ENCODE results near the gene SPATA6.
"Not testable (repeated sequence)": the region's sequence is repeated elsewhere in the genome, so short reads cannot be mapped to it uniquely, and the experiment has no call there.

Gene SPATA6

GRCh38 chr1:48462716-48463302 is 9.2 kb downstream of the SPATA6 start:
- no peak for DNase-seq

- no peak for DNase-seq
These were observed 21.5 kb downstream of the SPATA6 start for GRCh38 chr1:48450505-48450904.

- DNase-seq = no peak
These were observed 23.1 kb downstream of the SPATA6 start for GRCh38 chr1:48448932-48449331.

GRCh38 chr1:48444186-48444585 is 27.8 kb downstream of the SPATA6 start:
- not testable (repeated sequence) for DNase-seq

- no peak for DNase-seq
These were observed 29.0 kb downstream of the SPATA6 start for GRCh38 chr1:48442864-48443619.

GRCh38 chr1:48440786-48441185 is 31.2 kb downstream of the SPATA6 start:
- not testable (repeated sequence) for DNase-seq

- DNase-seq = no peak
These were observed 32.6 kb downstream of the SPATA6 start for GRCh38 chr1:48439380-48439779.

GRCh38 chr1:48437379-48437778 is 34.6 kb downstream of the SPATA6 start:
- not testable (repeated sequence) for DNase-seq

GRCh38 chr1:48435312-48436002 is 36.5 kb downstream of the SPATA6 start:
- not testable (repeated sequence) for DNase-seq

GRCh38 chr1:48430832-48431231 is 41.2 kb downstream of the SPATA6 start:
- no peak for DNase-seq

- no peak for DNase-seq
These were observed 50.0 kb downstream of the SPATA6 start for GRCh38 chr1:48422009-48422408.

- no peak for DNase-seq
These were observed 53.3 kb downstream of the SPATA6 start for GRCh38 chr1:48418742-48419141.

- no peak for DNase-seq
These were observed 57.0 kb downstream of the SPATA6 start for GRCh38 chr1:48415050-48415449.

- no peak for DNase-seq
These were observed 57.7 kb downstream of the SPATA6 start for GRCh38 chr1:48414264-48414663.

GRCh38 chr1:48405940-48406339 is 66.1 kb downstream of the SPATA6 start:
- DNase-seq = no peak

- DNase-seq = no peak
These were observed 66.6 kb downstream of the SPATA6 start for GRCh38 chr1:48405400-48405799.

- DNase-seq = no peak
These were observed 69.4 kb downstream of the SPATA6 start for GRCh38 chr1:48402599-48402998.

- no peak for DNase-seq
These were observed 75.8 kb downstream of the SPATA6 start for GRCh38 chr1:48396208-48396607.

GRCh38 chr1:48391926-48392325 is 80.1 kb downstream of the SPATA6 start:
- DNase-seq = no peak

- DNase-seq = no peak
These were observed 84.6 kb downstream of the SPATA6 start for GRCh38 chr1:48387409-48387808.

- DNase-seq = no peak
These were observed 97.2 kb downstream of the SPATA6 start for GRCh38 chr1:48374785-48375184.

GRCh38 chr1:48371598-48371997 is 100.4 kb downstream of the SPATA6 start:
- DNase-seq = no peak

GRCh38 chr1:48362901-48363300 is 109.1 kb downstream of the SPATA6 start:
- no peak for DNase-seq

GRCh38 chr1:48356901-48357300 is 115.1 kb downstream of the SPATA6 start:
- DNase-seq = no peak
